GM19324 (cell line): ENCODE data around the gene BDH1.
"Not testable (repeated sequence)": the region's sequence is repeated elsewhere in the genome, so short reads cannot be mapped to it uniquely, and the experiment has no call there.

ENCODE experiments used
- ATAC-seq: cut with Tn5 transposase; IDR thresholded peaks from one replicate; pipeline ENCODE4 v1.9.1; 2021; ENCODE audit warnings: mild to moderate bottlenecking, moderate library complexity; ENCODE audit not compliant: unreplicated experiment, low FRiP score

Gene BDH1

GRCh38 chr3:197555281-197556261, at the start of gene BDH1:
Gene BDH1, minus strand, starts transcription at chr3:197555968. Its CDS starts 9,525 bp downstream, at chr3:197546443.
- peak; percentile 17 for ATAC-seq

GRCh38 chr3:197603317-197603933, 47.7 kb upstream of the BDH1 start:
- ATAC-seq = no peak

- ATAC-seq = not testable (repeated sequence)
Observed at GRCh38 chr3:197602351-197602750, 46.6 kb upstream of the BDH1 start.

DNA sequence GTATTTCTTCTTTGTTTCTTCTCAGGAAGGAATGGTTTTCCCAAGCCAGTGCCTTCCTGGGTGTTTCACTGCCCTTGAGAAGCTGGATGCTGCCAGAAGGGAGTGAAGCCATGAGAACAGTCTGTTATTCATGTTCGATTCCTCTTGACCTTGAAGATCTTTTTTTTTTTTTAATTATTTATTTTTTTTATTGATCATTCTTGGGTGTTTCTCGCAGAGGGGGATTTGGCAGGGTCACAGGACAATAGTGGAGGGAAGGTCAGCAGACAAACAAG, 45.7 kb upstream of the BDH1 start:
- ATAC-seq = not testable (repeated sequence)

- no peak for ATAC-seq
Observed at GRCh38 chr3:197600796-197601565, 45.2 kb upstream of the BDH1 start.

DNA sequence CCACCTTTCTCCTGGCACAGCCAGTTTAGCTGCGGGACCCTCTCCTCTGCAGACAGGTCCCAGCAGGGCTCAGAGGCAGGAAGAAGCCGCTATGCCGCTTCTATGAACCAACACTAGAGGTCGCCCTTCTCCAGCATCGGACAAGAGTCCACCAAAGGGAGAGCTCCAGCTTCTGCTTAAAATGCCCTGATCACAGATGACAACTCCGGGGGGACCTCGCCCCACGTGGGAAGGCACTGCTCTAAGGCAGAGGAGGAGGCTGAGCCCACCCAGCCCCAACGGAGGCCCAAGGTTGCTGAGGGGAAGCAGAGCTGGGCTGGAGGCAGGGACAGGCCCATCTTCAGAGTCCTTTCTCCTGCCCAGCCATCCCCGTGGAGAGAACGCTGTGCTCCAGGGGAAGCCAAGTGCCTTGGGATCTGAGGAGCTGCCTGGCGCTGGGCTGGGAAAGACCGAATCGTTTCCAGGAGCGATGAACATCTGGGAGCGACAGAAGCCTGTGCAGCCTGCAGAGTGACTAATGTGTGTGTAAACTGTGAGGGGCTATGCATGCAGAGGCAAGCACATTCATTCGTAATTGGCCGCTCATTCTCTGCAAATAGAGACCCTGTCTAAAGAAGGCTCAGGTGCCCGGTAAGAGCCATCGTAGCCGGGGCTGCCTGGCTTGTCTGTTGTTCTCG, 43.5 kb upstream of the BDH1 start:
- peak; percentile 85 for ATAC-seq

GRCh38 chr3:197598404-197598980, 42.7 kb upstream of the BDH1 start:
- ATAC-seq = no peak

DNA sequence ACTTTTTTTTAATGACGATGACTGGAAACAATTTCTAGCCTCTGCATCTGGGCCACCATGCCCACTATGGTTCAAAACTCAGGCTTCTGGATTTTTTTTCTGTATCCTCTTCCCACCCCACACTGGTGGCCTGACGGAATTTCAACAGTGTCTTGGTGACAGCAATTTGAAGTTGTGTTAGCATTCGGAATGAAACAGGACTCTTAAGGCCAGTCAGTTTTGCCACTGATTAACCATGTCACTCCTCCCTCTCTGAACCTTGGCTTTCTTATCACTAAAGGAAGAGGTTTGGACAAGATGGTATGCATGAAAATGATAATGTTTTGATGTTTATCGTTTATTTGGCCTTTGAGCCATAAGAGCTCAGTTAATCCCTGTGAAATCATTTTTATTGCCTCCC, 41.6 kb upstream of the BDH1 start:
- ATAC-seq = no peak

DNA sequence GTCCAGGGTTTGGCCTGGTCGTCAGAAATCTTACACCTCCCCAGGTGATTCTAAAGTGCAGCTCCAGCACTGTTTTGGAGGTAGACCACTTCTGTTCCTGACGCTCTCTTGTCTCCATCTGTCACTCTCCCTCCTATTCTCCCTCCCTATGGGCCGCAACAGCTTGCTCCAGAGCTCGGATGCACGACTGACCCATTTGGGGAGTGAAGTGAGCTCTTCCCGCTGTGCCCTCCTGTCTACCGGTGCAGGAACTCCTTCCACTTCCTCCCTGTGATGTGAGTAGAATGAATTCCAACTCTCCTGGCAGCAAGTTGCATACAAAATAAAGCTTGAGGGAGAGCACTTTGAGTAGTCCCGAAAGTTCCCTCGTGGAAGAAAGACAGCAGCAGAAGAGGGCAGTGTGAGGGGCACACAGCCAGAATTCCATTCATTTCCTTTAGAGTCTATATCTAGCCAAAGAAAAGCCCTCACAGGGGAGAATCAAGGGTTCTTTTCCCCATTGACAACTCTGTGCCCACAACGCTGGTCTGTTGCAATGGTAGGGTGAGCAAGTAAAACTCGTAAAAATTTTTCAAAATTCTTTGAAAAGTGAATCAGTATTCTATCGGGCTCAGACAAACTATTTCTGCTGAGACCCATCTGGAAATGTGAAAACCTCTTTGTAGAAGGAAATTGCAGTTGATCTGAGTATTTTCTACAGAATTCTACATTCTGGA, 39.9 kb upstream of the BDH1 start:
- ATAC-seq = no peak

DNA sequence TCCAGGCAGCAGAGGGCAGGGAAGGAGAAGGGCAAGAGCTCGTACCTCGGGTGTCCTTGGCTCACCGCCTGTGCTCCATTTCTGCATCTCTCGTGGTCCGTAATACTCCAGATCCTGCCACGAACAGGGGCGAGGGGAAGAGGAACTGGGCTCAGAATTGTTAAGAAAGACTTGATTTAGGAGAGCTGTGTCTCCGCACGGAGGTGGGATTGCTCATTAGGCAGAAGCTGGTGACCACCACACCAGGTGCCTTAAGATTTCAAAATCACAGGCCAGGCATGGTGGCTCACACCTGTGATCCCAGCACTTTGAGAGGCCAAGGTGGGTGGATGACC, 37.2 kb upstream of the BDH1 start:
- no peak for ATAC-seq

- ATAC-seq = no peak
Observed at GRCh38 chr3:197592361-197593045, 36.7 kb upstream of the BDH1 start.

DNA sequence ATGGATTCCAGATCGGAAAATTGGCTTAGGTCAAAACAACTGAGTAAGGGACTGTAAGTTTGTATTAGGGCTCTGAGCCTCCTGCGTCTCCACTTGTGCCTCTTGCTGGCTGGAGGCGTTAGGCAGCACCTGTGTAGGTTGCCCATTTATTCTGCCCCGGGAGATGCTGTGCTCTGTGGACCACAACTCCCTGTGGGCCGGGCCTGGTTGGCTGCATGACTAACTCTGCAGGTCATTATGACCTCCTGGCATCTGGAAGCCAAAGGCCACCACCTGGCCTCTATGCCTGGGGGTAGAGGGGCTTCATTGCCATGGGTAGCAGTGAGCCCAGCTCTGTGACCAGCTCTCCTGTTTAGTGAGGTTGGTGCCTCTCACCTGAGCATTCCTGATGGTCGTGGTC, 36.0 kb upstream of the BDH1 start:
- ATAC-seq = no peak

GRCh38 chr3:197590313-197590962, 34.7 kb upstream of the BDH1 start:
- ATAC-seq = no peak

DNA sequence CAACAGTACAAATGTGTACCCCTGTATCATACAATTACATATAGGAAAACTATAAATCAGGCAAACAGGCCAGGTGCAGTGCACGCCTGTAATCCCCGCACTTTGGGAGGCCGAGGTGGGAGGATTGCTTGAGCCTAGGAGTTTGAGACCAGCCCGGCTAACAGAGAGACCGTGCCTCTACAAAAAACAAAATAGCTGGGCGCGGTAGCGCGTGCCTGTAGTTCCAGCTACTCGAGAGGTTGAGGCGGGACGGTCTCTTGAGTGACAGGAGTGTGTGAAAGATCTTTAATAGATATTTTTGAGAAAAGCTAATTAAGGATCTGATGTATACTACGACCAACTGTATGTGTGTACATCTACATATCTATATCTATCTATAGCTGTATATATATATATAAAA, 33.8 kb upstream of the BDH1 start:
- no peak for ATAC-seq

- ATAC-seq = not testable (repeated sequence)
Observed at GRCh38 chr3:197586768-197587167, 31.0 kb upstream of the BDH1 start.

DNA sequence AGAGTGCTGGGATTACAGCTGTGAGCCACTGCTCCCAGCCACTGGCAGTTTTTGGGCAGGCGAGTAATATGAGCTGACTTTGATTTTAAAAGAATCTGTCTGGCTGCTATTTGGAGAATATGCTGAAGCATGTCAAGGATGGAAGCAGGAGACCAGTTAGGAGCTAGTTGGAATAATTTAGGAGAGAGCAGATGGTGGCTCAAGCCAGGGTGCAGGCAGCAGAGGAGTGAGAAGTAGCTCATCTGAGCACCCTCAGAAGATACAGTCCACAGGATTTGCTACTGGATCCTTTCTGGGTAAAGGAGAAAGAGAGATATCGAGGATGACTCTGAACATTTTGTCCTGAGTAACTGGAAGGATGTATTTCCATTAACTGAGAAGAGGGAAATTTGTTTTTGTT, 30.4 kb upstream of the BDH1 start:
- ATAC-seq = no peak

- no peak for ATAC-seq
Observed at GRCh38 chr3:197584733-197585132, 29.0 kb upstream of the BDH1 start.

DNA sequence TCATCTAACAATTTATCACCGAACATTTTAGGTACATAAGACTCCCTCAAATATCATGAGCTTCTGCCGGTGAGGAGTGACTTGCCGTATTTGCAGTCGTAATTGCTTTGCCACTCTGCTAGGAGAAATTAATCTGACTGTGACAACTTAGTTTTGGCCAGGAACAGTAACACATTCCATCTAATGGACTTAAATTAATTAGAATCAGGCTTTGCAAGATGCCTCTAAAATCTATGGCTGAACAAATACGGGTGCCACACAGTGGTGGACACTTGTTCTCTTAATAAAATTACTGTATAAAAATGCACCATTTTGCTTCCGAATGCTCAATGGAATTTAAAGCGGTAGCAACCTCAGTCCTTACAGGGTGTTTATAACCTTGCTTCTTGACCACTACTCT, 27.6 kb upstream of the BDH1 start:
- ATAC-seq = no peak

- no peak for ATAC-seq
Observed at GRCh38 chr3:197580253-197580691, 24.5 kb upstream of the BDH1 start.
